H1 (cell line): Measurements from ENCODE around the gene NDRG4.

Experiments used
- ASH2L ChIP-seq: fragments of 200-600, 300-600 bp; sonication (generic); IDR thresholded peaks from one replicate; pipeline ENCODE4 v1.7.1; 2017; ENCODE audit warnings: low read length
- CBX5 ChIP-seq: fragments of 300-800, 300-1000 bp; sonication (generic); IDR thresholded peaks from 2 replicates; pipeline ENCODE4 v1.7.1; 2016; ENCODE audit warnings: antibody characterized with exemption, low read length, low read depth
- FOSL1 ChIP-seq: IDR thresholded peaks from 2 replicates; pipeline ENCODE4 v1.6.1; 2011; ENCODE audit warnings: mild to moderate bottlenecking, low read depth, low read length, moderate library complexity; ENCODE audit not compliant: insufficient read depth
- POLR2A ChIP-seq, 2 experiments: IDR thresholded peaks; 1 replicate in 1 of 2; 2 replicates in 1 of 2; pipeline ENCODE4 v1.6.1; 2011; ENCODE audit warnings: low read depth in 2 of 2, low read length in 2 of 2, mild to moderate bottlenecking in 2 of 2; ENCODE audit errors: control extremely low read depth in 1 of 2
- TAF1 ChIP-seq: IDR thresholded peaks from 2 replicates; pipeline ENCODE4 v1.6.1; 2011; ENCODE audit warnings: mild to moderate bottlenecking, low read depth, low read length
- YY1 ChIP-seq: IDR thresholded peaks from 2 replicates; pipeline ENCODE4 v1.6.1; 2011; ENCODE audit warnings: low read depth, mild to moderate bottlenecking, low read length
- TF ChIP-seq, protein P1 (sequence below), 3 experiments: IDR thresholded peaks; 1 replicate in 2 of 3; 2 replicates in 1 of 3; pipeline versions ENCODE4 v1.5.1 to v1.6.1; 2011; ENCODE audit warnings: low read length in 3 of 3, mild to moderate bottlenecking in 3 of 3, inconsistent platforms in 2 of 3, low read depth in 1 of 3, moderate library complexity in 1 of 3; ENCODE audit not compliant: insufficient read depth in 1 of 3; ENCODE audit errors: control extremely low read depth in 1 of 3

- TF ChIP-seq YY1 (no peak), POLR2A (IDR thresholded peaks at IDR 0.05; ENCODE audit: control extremely low read depth in 1 of 2, low read depth in 2 of 2, low read length in 2 of 2) (no peak), CBX5 (no peak), FOSL1 (no peak), TAF1 (no peak), ASH2L (no peak)
- TF ChIP-seq, protein P1, sequence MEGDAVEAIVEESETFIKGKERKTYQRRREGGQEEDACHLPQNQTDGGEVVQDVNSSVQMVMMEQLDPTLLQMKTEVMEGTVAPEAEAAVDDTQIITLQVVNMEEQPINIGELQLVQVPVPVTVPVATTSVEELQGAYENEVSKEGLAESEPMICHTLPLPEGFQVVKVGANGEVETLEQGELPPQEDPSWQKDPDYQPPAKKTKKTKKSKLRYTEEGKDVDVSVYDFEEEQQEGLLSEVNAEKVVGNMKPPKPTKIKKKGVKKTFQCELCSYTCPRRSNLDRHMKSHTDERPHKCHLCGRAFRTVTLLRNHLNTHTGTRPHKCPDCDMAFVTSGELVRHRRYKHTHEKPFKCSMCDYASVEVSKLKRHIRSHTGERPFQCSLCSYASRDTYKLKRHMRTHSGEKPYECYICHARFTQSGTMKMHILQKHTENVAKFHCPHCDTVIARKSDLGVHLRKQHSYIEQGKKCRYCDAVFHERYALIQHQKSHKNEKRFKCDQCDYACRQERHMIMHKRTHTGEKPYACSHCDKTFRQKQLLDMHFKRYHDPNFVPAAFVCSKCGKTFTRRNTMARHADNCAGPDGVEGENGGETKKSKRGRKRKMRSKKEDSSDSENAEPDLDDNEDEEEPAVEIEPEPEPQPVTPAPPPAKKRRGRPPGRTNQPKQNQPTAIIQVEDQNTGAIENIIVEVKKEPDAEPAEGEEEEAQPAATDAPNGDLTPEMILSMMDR (IDR thresholded peaks at IDR 0.05; ENCODE audit: control extremely low read depth in 1 of 3, insufficient read depth in 1 of 3, low read depth in 1 of 3, low read length in 3 of 3) = no peak
Observed at GRCh38 chr16:58478427-58478826, 21.5 kb upstream of the NDRG4 start.
